Anterior cingulate cortex (tissue), 58 donors: ENCODE measurements around the gene REPS2.

Experiments used
- DNase-seq, 58 donors: peaks; one replicate each; lab custom pipeline; 2025; lab: John Stamatoyannopoulos, UW

REPS2 gene

DNA sequence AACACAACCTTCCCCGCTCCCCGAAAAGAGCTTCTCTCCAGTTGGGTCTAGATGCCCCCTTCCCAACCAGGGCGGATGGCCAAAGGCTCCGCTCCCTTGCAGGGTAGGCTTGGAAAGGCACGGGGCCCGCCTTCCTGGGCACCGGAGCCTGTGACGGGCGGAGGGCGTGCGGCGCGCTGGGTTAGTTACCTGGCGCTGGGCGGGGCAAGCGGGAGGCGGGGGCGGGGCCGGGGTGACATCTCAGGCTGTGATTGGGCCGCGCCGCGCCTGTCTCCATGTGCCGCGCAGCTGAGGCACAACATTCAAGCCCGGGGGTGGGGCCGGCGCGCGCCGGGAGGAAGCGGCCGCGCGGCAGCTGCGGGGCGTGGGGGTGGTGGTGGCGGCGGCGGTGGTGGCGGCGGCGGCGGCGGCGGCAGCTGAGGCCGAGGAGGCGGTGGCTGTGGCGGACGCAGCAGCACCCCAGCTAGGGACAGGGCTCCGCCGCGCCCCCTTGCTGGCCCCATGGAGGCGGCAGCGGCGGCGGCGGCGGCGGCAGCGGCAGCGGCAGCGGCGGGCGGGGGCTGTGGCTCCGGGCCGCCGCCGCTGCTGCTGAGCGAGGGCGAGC lies at the start of gene REPS2:
Gene REPS2 (plus strand): TSS at position 298 of the 604 bp plus-strand sequence. CDS start 204 bp downstream, at position 502.
- peak; percentile 5 to 86 (median 68) for DNase-seq

DNA sequence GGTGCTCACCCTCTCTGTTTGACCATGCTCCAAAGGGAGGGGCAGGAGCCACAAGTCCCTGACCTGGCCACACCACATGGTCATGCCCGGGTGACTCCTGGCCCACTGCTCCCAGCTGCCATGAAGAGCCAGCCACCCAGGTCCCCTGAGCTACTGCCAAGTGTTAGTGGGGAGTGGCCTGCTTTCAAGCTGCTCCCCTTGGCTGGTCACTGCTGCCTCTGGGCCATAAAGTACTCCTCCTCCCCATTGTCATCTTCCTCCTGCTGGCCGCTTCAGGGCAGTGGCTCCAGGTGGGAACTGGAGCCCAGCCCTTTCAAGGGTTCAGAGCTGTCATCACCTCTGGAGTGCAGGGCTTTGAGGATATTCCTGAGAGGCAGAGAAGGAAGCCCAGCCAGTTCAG lies 49.0 kb upstream of the REPS2 start:
- no peak for DNase-seq

GRCh38 chrX:16903274-16904022 lies 43.0 kb upstream of the REPS2 start:
- no peak for DNase-seq

- DNase-seq: no peak
These were observed 36.1 kb upstream of the REPS2 start for GRCh38 chrX:16910376-16910775.

DNA sequence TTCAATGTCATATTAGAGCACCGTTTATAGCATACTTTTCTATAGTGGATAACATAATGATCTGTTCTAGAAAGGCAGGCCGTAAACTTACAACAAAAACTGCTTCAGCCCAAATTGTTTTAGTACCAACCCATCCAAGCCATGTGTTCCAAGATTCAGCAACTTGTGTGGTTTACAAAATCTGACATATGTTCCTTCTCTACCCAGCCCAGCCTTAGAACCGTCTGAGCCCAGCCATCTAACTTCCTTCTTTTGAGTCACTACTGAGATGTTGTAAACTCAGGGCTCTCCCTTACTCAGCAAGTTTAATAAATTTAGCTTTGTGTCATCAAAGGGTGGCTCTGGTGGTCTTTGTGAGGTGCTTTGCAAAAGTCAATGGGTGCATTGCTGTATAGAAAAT lies 32.4 kb upstream of the REPS2 start:
- DNase-seq: no peak

- no peak for DNase-seq
These were observed 29.9 kb upstream of the REPS2 start for GRCh38 chrX:16916561-16916960.

- no peak for DNase-seq
These were observed 29.3 kb upstream of the REPS2 start for GRCh38 chrX:16917120-16917519.

GRCh38 chrX:16918979-16919378 lies 27.5 kb upstream of the REPS2 start:
- DNase-seq: no peak

DNA sequence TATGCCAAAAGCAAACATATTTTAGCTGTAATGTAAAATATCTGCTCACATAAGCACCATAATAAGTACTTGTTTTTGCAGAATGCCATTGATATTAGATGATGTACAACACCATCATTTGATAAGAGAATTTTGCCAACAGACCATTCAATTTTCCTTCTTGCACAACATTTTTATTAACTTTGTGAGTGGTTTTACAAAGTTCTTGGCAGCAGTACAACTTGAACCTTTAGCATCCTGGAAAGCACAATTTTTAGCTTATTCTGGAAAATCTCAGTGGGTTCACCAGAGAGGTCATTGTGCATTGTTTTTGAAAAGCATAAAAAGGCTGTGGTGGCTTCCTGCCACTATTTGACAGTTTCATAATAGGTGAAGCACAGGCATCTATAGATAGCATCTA lies 26.4 kb upstream of the REPS2 start:
- DNase-seq: no peak

DNA sequence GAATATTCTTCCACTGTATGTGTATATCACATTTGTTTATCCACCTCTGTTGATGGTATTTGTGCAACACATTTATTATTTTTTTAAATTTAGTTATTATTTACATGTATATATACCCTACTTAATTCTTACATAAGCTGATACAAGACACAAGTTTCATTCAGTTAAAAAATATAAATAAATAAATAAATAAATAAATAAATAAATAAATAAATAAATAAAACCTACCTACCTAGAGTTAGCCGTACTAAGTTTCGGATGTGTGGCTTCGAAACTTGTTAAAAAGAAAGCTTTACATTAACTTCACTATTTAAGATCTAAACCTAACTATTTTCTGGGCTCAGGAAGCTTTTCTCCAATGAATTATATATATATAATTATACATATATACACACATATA lies 23.3 kb upstream of the REPS2 start:
- no peak for DNase-seq

DNA sequence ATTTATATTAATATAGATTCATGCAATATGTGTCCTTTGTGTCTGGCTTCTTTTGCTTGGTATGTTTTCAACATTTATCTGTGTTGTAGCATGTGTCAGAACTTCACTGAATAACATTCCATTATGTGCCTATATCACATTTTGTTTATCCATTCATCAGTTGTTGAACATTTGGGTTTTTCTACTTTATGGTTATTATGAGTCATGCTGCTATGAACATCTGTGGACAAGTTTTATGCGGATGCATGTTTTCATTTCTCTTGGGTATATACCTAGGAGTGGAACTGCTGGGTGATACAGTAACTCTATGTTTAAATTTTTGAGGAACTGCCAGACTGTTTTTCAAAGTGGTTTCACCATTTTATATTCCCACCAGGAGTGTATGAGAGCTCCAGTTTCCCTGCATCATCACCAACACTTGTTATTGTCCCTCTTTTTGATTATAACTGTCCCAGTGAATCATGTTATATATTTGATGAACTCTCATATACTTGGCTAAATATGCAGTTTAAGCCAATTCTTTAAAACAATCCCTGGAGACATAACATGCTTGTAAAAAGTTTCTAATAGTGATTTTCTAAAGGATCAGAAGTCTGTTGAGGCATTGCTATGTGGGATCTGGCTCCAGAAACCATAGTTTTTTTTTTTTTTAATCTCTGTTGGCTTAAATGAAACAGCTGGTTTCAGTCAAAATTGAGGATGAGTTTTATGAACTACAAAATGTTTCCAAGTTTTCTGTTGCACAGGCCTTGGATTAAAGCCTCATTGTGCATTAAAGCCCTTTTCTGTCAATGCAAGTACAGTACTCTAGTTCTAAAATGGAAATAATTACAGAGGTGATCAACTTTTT lies 21.6 kb upstream of the REPS2 start:
- no peak for DNase-seq

DNA sequence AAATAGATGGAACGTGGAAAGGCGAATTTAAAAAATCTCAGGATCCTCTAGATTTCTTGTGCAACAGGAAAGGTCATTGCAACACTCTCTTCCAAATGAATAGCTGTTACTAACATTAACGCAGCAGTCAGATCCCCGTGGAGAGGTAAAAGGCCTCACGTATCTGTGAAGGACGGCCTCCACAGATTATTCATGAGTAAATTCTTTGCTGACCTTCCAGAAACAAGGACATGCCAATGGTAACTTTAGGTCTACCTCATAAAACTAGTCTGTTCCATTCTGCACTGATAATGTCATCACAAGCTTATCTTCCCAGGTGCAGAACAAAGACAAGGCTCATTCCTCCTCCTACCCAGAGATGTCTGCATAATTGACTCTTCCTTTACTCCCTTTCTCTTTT lies 16.1 kb upstream of the REPS2 start:
- DNase-seq: no peak

DNA sequence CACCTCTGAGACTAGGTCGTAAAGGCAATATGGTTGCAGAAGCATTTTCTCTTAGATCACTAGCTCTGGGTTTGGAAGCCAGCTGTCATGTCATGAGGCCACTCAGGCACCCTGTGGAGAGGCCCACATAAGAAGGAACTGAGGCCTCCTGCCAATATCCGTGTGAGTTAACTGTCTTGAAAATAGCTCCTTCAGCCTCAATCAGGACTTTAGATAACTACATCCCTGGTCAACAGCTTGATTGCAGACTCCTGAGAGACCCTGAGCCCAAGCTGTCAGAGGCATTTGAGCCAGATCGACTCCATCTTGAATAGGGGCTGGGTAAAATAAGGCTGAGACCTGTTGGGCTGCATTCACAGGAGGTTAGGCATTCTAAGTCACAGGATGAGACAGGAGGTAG lies 15.1 kb upstream of the REPS2 start:
- peak in 1 of 58 donors; percentile 0 for DNase-seq

- DNase-seq: no peak
These were observed 14.4 kb upstream of the REPS2 start for GRCh38 chrX:16931855-16932575.

DNA sequence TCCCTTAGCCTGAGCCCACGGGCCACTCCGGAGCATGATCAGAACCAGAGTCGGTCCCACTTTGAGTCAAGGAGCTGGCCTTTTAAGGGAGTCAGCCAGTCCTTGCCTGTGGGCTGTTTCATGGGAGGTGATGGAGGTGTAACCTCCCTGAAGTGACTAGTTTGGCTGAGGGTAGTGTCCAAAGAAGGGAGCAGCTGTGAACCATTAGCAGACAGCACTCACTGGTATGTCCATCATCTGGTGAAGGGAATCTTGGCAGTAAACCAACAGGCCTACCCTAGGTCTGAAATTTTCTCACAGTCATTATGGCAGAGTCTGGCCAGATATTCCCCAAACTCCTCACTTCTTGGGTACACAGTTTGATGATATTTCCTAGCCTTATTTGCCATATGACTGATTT lies 12.3 kb upstream of the REPS2 start:
- no peak for DNase-seq

DNA sequence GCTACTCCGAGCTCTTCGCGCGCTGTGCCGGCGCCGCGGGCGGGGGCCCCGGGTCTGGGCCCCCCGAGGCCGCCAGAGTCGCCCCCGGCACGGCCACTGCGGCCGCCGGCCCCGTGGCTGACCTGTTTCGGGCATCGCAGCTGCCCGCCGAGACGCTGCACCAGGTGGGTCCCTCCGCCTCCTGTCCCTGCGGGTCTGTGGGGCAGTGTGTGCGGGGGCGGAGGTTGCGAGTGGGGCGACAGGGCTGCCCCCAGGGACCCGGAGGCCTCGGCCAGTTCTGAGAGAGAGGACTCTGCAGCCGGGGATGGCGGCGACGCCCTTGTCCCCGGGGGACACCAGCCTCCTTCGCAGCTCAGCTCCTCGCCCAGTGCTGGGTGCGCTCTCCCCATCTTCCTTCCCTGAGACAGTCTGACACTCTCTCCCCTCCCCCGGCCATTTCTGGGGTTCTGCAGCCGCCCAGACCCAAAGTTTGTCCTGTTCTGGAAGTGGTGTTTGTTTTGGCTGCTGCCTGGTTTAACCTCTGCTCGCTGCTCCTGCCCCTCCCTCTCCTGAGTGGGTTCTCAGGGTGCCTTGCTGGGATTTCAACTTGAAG lies 609 bp downstream of the REPS2 start:
- peak in 23 of 58 donors; percentile 0 to 37 (median 7) for DNase-seq

DNA sequence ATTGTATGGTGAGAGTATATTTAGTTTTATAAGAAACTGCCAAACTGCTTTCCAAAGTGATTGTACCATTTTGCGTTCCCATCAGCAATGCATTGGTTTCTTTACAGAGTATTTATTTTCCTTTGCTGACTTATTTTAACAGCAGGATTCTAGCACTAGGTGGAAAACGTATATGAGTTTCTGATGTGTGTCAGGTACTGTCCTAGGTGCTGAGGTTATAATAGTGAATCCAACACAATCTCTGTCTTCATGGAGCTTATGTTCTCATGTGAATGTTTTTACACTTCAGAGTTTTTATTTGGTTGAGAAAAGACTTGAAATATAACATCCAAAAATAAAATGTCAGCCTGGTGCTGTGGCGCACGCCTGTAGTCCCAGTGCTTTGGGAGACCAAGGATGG lies 4.0 kb downstream of the REPS2 start:
- DNase-seq: no peak

- no peak for DNase-seq
These were observed 7.3 kb downstream of the REPS2 start for GRCh38 chrX:16953606-16954211.

GRCh38 chrX:16957751-16958150 lies 11.3 kb downstream of the REPS2 start:
- DNase-seq: no peak

DNA sequence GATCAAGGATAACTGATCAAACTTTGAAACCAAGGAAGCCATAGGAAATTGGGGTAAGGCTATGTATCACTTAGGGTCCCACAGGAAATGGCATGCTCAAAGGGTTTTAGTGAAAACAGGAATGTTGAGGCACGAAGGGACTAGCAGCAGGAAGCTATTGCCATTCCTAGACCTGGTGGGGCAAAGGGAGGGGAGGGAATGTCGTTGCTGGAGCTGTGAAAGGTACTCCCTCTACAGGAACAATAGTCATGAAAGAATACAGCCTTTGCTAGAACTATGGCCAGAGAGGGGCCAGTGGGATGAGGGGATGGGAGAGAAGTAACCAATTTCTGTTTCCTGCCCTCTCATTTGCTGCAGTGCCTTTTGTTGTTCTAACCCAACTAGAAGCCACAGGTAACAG lies 11.9 kb downstream of the REPS2 start:
- DNase-seq: no peak
